Inferior parietal cortex (tissue), 1 donor: ENCODE measurements around the gene EIF2AK2.
A peak's percentile ranks its signal among the peaks of the same experiment; 100 is the strongest.

Source experiments
- DNase-seq: peaks from one replicate; pipeline ENCODE4 v3.0.0-alpha.2; 2016; ENCODE audit errors: extremely low spot score

Gene EIF2AK2

GRCh38 chr2:37102588-37102987 is 54.2 kb downstream of the EIF2AK2 start:
- no peak for DNase-seq

- no peak for DNase-seq
These were observed 56.7 kb downstream of the EIF2AK2 start for GRCh38 chr2:37100054-37100453.

- DNase-seq, result no peak
These were observed 58.2 kb downstream of the EIF2AK2 start for GRCh38 chr2:37098416-37099118.

GRCh38 chr2:37096568-37096967 is 60.2 kb downstream of the EIF2AK2 start:
- no peak for DNase-seq

- DNase-seq, result no peak
These were observed 64.9 kb downstream of the EIF2AK2 start for GRCh38 chr2:37091873-37092272.

GRCh38 chr2:37090019-37090477 is 66.7 kb downstream of the EIF2AK2 start:
- no peak for DNase-seq

GRCh38 chr2:37085731-37086147 is 71.0 kb downstream of the EIF2AK2 start:
- DNase-seq, result no peak

GRCh38 chr2:37084797-37085196 is 72.0 kb downstream of the EIF2AK2 start:
- DNase-seq, result no peak

GRCh38 chr2:37083873-37084794 is 72.6 kb downstream of the EIF2AK2 start, which contains the start of the genes GPATCH11 and HEATR5B:
TSS of gene GPATCH11 (plus strand) at chr2:37084518. CDS start at chr2:37088382, 3,864 bp downstream.
TSS of gene HEATR5B (minus strand) at chr2:37084372. CDS start at chr2:37083414, 958 bp downstream.
- DNase-seq, result peak; percentile 98

GRCh38 chr2:37080689-37081088 is 76.1 kb downstream of the EIF2AK2 start:
- DNase-seq, result no peak

GRCh38 chr2:37080266-37080665 is 76.5 kb downstream of the EIF2AK2 start:
- no peak for DNase-seq

GRCh38 chr2:37070931-37071330 is 85.8 kb downstream of the EIF2AK2 start:
- no peak for DNase-seq

GRCh38 chr2:37068686-37069085 is 88.1 kb downstream of the EIF2AK2 start:
- no peak for DNase-seq

GRCh38 chr2:37061776-37062175 is 95.0 kb downstream of the EIF2AK2 start:
- DNase-seq, result no peak

- no peak for DNase-seq
These were observed 95.6 kb downstream of the EIF2AK2 start for GRCh38 chr2:37061013-37061711.

- DNase-seq, result no peak
These were observed 96.3 kb downstream of the EIF2AK2 start for GRCh38 chr2:37060446-37060845.

GRCh38 chr2:37059841-37060240 is 96.9 kb downstream of the EIF2AK2 start:
- DNase-seq, result no peak

GRCh38 chr2:37052600-37053332 is 104.0 kb downstream of the EIF2AK2 start:
- no peak for DNase-seq
